MM.1S (cell line): ENCODE results near the gene NLGN2.

ENCODE experiments used
- DNase-seq: peaks from one replicate; pipeline ENCODE4 v3.0.0-alpha.2; 2015
- H2AFZ ChIP-seq: fragments of 300-600 bp; sonication (generic); 2 replicates; pipeline ENCODE4 v1.6.0; 2016; ENCODE audit warnings: antibody characterized with exemption, low read length
- H3F3A ChIP-seq: fragments of 300-600 bp; sonication (generic); 2 replicates; pipeline ENCODE4 v1.6.1; 2016; ENCODE audit warnings: mild to moderate bottlenecking, antibody characterized with exemption, low read length, moderate library complexity, mixed read lengths; ENCODE audit not compliant: insufficient read depth
- H3K27ac ChIP-seq: fragments of 300-600 bp; sonication (generic); 2 replicates; pipeline ENCODE4 v1.5.1; 2016; ENCODE audit warnings: mild to moderate bottlenecking, low read length
- H3K27me3 ChIP-seq: fragments of 300-600 bp; sonication (generic); replicated peaks from 2 replicates; pipeline ENCODE4 v1.6.0; 2016; ENCODE audit warnings: low read length; ENCODE audit not compliant: insufficient read depth
- H3K36me3 ChIP-seq: fragments of 300-600 bp; sonication (generic); replicated peaks from 2 replicates; pipeline ENCODE4 v1.6.1; 2016; ENCODE audit warnings: mild to moderate bottlenecking, low read length, mixed read lengths; ENCODE audit not compliant: insufficient read depth
- H3K4me1 ChIP-seq: fragments of 300-600 bp; sonication (generic); 2 replicates; pipeline ENCODE4 v1.6.1; 2016; ENCODE audit warnings: low read length, mixed read lengths
- H3K4me2 ChIP-seq: fragments of 300-600 bp; sonication (generic); 2 replicates; pipeline ENCODE4 v1.6.0; 2016; ENCODE audit warnings: low read depth, low read length
- H3K4me3 ChIP-seq: fragments of 300-600 bp; sonication (generic); 2 replicates; pipeline ENCODE4 v1.5.1; 2016; ENCODE audit warnings: low read length, mixed read lengths
- H3K79me2 ChIP-seq: fragments of 300-600 bp; sonication (generic); 2 replicates; pipeline ENCODE4 v1.6.1; 2016; ENCODE audit warnings: mixed run types, low read length, mixed read lengths
- H3K9ac ChIP-seq: fragments of 300-600 bp; sonication (generic); 2 replicates; pipeline ENCODE4 v1.6.1; 2016; ENCODE audit warnings: low read length, mixed read lengths
- H3K9me2 ChIP-seq: fragments of 300-600 bp; sonication (generic); replicated peaks from 2 replicates; pipeline ENCODE4 v1.6.1; 2016; ENCODE audit warnings: mild to moderate bottlenecking, low read length, mixed read lengths; ENCODE audit not compliant: insufficient read depth
- H3K9me3 ChIP-seq: fragments of 300-600 bp; sonication (generic); replicated peaks from 2 replicates; pipeline ENCODE4 v1.6.1; 2016; ENCODE audit warnings: mild to moderate bottlenecking, low read length, mixed read lengths; ENCODE audit not compliant: insufficient read depth
- H4K20me1 ChIP-seq: fragments of 300-600 bp; sonication (generic); 2 replicates; pipeline ENCODE4 v1.6.1; 2016; ENCODE audit warnings: mild to moderate bottlenecking, low read length, moderate library complexity, mixed read lengths; ENCODE audit not compliant: insufficient read depth
- CTCF ChIP-seq: fragments of 300-600 bp; sonication (generic); IDR thresholded peaks from 2 replicates; pipeline ENCODE4 v1.5.1; 2016; ENCODE audit warnings: antibody characterized with exemption, low read length, mixed read lengths
- EZH2 ChIP-seq: fragments of 300-600 bp; sonication (generic); optimal IDR thresholded peaks from 2 replicates; pipeline ENCODE3; 2017; ENCODE audit warnings: low read depth, mild to moderate bottlenecking, antibody characterized with exemption, low read length, mixed read lengths
- EZH2phosphoT487 ChIP-seq: fragments of 300-600 bp; sonication (generic); IDR thresholded peaks from 2 replicates; pipeline ENCODE4 v1.6.1; 2018; ENCODE audit warnings: antibody characterized with exemption, low read length

The NLGN2 gene

DNA sequence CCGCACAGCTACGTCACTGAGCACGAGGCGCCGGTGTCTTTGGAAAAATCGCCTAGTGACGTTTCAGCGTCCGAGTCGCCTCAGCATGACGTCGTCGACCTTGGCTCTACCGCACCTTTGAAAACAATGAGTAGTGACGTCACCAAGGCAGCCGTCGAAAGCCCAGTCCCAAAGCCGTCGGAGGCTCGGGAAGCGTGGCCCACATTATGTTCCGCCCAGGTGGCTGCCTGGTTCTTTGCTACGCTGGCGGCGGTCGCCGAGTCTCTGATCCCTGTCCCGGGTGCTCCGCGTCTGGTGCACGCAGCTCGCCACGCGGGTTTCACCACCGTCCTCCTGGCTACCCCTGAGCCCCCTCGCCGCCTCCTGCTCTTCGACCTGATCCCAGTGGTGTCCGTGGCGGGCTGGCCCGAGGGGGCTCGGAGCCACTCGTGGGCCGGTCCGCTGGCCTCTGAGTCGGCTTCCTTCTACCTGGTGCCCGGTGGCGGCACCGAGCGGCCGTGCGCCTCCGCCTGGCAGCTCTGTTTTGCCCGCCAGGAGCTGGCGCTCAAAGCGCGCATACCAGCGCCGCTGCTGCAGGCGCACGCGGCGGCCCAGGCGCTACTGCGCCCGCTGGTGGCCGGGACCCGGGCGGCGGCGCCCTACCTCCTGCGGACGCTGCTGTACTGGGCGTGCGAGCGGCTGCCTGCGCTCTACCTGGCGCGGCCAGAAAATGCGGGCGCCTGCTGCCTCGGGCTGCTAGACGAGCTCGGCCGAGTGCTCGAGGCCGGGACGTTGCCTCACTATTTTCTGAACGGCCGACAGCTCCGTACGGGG, 29.1 kb downstream of the NLGN2 start:
- peak overlapping the region; percentile 73 for H3K4me3 ChIP-seq
- H3K9ac ChIP-seq, result peak overlapping the region; percentile 43; the same call in 1 of the 2 replicates
- H3K79me2 ChIP-seq, result no peaks in the 10 kb centered on the region
- DNase-seq, result peak; percentile 89
- peaks cover 39% of the 10 kb centered on the region for H3K27me3 ChIP-seq
- peaks cover 14% of the 10 kb centered on the region for H3F3A ChIP-seq
- no peaks in the 10 kb centered on the region for H3K9me3 ChIP-seq
- no peaks in the 10 kb centered on the region for H3K9me2 ChIP-seq
- peaks cover 10% of the 10 kb centered on the region for H3K4me1 ChIP-seq
- peak overlapping the region; percentile 72 for H3K4me2 ChIP-seq
- TF ChIP-seq EZH2, result no peak
- TF ChIP-seq CTCF, result peak; percentile 84
- TF ChIP-seq EZH2phosphoT487, result no peak
- H3K27ac ChIP-seq, result peak overlapping the region; percentile 52; the same call in 1 of the 2 replicates
- peak overlapping the region; percentile 92 for H2AFZ ChIP-seq
- H3K36me3 ChIP-seq, result no peaks in the 10 kb centered on the region
- no peaks in the 10 kb centered on the region for H4K20me1 ChIP-seq

DNA sequence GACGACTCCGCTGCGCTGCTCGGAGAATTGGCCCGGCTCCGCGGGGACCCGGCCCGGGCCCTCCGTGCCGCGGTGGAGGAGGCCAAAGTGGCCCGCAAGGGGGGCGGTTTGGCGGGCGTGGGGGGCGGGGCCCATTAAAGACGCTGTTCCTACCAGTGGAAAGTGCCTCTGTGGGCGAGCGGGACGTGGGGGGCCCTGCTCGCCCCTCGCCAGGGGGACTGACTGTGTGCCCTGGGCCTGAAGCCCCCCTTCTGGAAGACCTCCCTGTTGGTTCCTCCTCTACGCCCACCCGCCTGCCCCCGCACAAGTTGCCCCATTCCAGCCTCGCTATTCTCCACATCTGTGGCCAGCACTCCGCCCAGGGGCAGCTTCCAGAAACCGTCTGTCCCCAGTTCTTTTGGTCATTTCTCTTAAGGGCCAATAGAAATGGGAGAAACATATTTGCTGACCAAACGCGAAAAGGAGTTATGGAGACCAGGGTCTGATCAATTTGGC, 29.8 kb downstream of the NLGN2 start:
- no peak for DNase-seq
- Histone ChIP-seq H3K9me3 (no peaks in the 10 kb centered on the region), H3K27ac (no peak overlapping the region), H3K4me1 (peaks cover 10% of the 10 kb centered on the region), H3K9me2 (no peaks in the 10 kb centered on the region), H2AFZ (no peak overlapping the region), H3K9ac (no peak overlapping the region), H3K4me2 (peak overlapping the region; percentile 72; the same call in 1 of the 2 replicates), H3K4me3 (no peak overlapping the region; the same call in 1 of the 2 replicates), H3F3A (peaks cover 14% of the 10 kb centered on the region), H3K27me3 (peaks cover 45% of the 10 kb centered on the region), H4K20me1 (no peaks in the 10 kb centered on the region), H3K36me3 (no peaks in the 10 kb centered on the region), H3K79me2 (no peaks in the 10 kb centered on the region)
- no peak for TF ChIP-seq EZH2phosphoT487
- TF ChIP-seq CTCF, result no peak
- TF ChIP-seq EZH2, result no peak

GRCh38 chr17:7437950-7438614, 30.4 kb downstream of the NLGN2 start:
- Histone ChIP-seq H3K27ac (no peak overlapping the region), H3F3A (peaks cover 14% of the 10 kb centered on the region), H4K20me1 (no peaks in the 10 kb centered on the region), H3K4me2 (no peak overlapping the region), H3K9ac (no peak overlapping the region), H3K4me3 (no peak overlapping the region), H3K9me2 (no peaks in the 10 kb centered on the region), H3K36me3 (no peaks in the 10 kb centered on the region), H3K4me1 (peaks cover 10% of the 10 kb centered on the region), H2AFZ (no peak overlapping the region), H3K27me3 (peaks cover 49% of the 10 kb centered on the region), H3K79me2 (no peaks in the 10 kb centered on the region), H3K9me3 (no peaks in the 10 kb centered on the region)
- DNase-seq, result no peak
- no peak for TF ChIP-seq CTCF
- TF ChIP-seq EZH2, result no peak
- TF ChIP-seq EZH2phosphoT487, result no peak
